Muscle of arm (tissue), 12 donors: Measurements from ENCODE around the gene PLAU. TPM values are rescaled to one million over a fixed set of nuclear protein-coding genes. Genes with fewer than 3 reads are reported as not detected.
"Not testable (repeated sequence)": the region's sequence is repeated elsewhere in the genome, so short reads cannot be mapped to it uniquely, and the experiment has no call there.

Experiments used
- DNase-seq: peaks from one replicate; pipeline ENCODE4 v3.0.0-alpha.2; 2013
- polyA plus RNA-seq, 12 donors: library from polyadenylated mRNA; unstranded; fragments of 120-200 nt; gene quantifications; one replicate each; pipeline ENCODE4 v1.2.1, GENCODE V29; 2013; ENCODE audit not compliant: insufficient read length in 12 of 12

The PLAU gene
- polyA plus RNA-seq, 12 donors, result 26.2 to 48.1 (median 31.2) TPM; not detected in 1

DNA sequence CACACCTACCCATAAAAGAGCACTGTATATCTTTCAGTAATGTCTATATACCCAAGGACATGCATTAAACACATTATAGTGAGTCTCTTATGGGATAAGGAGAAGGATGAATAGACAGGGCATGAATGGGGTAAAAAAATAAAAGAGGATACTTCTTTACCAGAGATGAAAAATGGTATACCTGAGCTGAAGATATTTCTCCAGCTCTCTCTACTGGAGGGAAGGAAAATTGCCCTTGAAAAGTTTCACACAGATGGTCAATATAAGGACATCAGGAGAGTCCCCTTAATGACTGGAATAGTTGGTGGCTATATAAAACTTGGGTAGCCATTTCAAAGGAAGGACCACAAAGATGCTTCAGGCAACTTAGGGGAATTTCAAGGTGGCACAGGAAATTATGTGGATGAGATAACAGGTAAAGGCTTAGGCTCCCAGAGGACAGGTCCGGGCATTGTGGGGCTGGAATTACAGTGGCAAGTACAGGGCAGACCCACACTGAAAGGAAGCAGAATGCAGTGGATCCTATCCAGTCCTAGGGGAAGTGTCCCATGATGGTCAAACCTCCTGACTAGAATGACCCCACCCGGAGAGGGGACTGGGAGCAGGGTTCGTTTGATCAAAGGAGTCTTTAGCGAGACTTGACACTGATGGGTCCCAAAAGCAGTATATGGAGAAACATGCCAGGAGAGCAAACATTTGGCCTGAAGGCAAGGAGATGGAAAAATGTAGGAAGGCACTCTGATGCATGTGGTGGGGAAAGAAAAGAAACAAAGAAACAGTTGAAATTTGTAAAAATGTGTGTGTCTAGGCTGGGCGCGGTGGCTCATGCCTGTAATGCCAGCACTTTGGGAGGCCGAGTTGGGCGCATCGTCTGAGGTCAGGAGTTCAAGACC, 35.6 kb downstream of the PLAU start:
- DNase-seq, result no peak

DNA sequence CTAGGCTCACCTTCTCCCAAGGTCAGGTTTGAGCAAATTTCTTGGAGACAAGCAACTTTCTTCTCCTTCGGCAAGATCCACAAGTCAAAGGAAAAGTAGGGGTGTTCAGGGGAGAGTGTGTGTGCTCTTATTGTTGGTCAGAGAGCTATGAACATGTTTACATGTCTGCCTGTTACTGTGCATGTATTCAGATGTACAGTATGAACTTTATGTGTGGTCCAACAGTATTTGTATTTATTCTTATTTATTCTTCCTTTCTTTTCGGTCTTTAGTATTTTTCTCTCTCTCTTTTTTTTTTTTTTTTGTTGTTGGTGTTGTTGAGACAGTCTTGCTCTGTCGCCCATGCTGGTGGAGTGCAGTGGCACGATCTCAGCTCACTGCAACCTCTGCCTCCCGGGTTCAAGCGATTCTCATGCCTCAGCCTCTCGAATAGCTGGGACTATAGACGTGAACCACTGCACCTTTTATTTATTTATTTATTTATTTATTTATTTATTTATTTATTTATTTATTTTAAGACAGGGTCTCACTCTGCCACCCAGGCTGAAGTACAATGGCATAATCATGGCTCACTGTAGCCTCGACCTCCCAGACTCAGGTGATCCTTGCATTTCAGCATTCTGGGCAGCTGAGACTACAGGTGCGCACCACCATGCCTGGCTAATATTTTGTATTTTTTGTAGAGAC, 38.2 kb downstream of the PLAU start:
- no peak for DNase-seq

DNA sequence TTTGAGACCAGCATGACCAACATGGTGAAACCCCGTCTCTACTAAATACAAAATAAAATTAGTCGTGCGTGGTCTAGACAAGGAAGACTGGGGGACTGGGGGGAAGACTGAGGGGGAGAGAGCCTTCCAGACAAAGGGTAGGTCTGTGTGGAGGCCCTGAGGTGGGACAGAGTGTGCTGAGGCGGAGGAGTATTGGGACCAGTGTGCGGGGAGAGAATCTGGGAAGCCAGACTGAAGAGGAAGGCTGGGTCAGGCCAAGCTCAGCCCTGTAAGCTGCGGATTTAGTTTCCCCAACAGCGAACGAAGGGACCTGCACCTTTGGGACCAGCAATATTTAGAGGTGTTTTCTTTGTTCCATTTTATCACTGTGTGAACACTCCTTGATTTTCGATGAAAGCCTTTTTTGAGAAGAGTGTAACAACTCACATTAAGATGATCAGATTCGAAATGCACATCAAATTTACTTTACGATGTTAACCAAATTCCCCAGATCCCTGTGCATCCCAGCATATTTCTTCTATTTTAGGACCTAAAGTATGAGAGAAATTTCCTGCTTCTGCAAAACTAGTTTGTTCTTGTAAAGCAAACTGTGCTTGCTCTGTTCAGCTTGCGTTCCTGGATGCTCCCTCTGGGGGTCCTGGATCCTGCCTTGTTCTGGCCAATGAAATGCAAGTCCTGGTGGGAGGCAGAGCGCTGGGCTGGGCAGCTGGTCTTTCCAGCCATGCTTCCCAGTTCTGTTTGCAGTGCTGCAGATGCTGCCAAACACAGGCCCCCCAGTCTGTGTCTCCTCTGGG, 39.4 kb downstream of the PLAU start:
- DNase-seq, result peak; percentile 75

DNA sequence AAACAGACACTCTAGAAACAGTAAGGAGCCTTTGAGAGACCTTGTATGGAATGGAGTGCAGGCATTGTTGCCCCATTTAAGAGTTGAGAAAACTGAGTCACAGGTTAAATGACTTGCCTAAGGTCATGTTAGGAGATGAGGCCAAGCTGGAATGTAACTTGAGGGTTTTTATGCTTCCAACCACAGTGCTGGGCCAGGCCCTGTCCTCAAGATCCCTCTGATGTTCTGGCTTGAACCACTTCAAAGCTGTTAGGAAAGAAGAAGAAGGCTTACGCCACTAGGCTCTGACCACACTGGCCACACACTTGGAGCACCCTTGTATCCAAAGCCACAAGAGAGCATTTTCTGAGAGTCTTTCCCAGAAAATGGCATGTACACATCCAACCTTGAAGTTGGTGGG, 42.7 kb downstream of the PLAU start:
- no peak for DNase-seq

DNA sequence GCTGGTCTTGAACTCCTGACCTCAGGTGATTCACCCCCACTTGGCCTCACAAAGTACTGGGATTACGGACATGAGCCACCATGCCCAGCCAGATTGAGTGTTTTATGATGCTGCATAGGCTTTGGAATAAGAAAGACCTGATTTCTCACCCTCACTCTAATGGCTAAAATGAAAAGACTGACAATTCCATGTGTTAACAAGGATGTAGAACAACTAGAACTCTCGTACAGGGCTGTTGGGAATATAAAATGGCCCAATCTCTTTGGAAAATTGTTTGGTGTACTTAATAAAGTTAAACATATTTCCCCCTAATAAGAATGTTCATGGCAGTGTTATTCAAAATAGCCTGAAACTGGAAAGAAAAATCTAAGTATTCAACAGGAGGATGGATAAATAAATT, 43.8 kb downstream of the PLAU start:
- no peak for DNase-seq

DNA sequence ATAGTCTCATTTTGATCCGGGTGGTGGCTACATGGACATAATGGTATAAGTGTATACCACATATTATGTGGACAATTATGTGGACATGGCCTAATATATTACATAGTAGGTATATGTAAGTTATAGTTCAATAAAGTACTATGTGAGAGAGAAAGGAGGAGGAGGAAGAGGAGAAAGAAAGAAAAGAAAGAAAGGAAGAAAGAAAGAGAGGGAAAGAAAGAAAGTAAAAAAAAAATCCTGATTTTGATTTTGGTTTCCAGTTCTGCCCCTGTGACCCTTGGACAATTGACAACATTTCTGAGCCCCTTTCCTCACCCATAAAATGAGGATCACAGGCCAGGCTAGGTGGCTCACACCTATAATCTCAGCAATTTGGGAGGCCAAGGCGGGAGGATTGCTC, 44.8 kb downstream of the PLAU start:
- no peak for DNase-seq

DNA sequence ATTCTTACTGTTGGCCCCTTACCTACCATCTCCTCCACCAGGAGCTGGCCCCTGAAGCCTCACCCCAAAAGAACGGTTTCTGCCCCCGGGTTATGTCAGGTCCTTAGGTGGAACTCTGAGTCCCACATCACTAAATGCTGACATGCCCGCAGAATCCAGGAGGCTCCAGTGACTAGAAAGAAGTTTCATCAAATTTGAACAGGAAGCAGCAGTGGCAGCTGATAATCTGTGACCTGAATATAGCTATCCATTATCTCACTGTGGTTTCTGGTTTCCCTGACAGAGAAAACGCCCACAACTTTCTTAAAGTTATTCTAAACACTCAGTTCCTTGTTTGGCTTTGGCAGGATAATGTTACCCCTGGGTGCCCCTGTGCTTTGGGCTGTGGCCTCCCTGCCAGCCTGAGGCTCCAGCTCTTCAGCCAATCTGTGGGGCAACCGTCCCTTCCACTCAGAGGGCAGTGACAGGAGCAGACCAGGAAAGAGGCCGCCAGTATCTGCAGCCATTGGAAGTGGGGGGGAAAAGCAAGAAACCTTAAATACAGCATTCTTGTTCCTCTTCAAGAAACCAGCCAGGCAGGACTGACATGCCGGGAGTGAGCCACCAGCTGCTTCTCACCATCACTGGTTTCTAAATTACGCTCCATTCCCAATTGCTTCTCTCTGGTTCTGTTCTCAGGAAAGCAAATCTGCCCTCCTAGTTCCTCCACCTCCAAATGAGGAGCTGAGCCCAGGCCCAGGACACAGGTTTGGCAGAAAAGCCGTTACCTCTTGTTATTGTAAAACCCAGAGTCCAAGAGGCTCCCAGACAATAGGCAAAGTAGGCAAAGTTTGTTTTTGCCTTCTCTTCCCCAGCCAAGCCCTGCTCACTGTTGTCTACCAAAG, 45.8 kb downstream of the PLAU start:
- DNase-seq, result no peak

DNA sequence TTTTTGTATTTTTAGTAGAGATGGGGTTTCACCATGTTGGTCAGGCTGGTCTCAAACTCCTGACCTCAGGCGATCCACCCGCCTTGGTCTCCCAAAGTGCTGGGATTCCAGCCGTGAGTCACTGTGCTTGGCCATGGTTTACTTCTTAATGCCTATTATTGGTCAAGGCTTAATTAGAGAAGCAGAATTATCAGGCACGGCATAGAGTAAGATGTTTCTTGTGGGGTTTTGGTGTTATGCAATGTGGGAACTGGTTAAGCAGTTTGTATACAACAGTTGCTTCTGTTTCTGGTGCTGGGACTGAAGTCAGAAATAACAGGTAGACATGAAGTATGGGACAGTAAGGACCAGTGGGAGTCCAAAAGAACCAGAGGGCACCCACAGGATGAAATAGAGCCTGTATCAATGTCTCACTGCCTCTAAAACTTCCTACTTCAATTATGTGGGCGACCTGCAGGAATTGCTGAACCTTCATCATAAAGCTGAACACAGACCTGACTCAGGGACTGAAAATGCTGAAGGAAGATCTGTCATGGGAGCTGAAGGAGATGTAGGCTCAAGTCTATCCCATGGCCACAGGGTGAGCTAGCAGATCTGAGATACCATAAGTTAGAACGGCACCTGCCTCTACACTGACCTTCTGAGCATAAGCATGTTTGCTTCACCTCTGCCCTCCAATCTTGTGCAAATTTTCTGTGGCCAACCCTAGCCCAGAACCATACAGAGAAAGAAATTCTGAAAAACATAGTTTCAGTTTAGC, 48.7 kb downstream of the PLAU start:
- DNase-seq, result no peak

DNA sequence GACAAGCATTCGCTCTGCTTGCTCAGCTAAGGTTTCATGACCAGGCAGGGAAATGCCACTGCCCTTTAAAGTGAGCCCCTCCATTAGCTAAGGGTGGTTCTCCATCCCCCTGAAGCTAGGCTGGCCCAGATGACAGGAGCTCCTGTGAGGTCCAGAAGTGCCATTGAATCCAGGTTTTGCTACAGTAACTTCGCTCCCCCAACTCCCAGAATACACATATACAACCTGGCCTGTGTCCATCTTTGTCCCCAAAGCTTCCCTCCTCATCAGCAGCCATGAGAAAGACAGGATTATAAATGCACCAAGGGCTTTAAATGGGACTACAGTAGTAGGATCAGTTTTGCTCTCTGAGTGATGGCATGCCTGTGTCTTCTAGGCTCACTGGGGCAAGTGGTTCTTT, 51.5 kb downstream of the PLAU start:
- DNase-seq, result no peak

DNA sequence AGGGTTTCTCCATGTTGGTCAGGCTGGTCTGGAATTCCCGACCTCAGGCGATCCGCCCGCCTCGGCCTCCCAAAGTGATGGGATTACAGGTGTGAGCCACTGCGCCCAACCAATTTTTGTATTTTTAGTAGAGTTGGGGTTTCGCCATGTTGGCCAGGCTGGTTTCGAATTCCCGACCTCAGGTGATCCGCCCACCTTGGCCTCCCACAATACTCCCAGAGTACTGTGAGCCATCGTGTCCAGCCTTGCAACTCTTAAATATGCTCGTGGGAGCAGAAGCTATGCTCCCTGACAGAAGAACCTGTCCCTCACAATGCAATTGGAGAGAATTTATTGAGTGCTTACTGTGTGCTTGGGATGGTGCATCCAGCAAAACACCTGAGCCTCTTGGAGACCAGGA, 52.6 kb downstream of the PLAU start:
- not testable (repeated sequence) for DNase-seq

DNA sequence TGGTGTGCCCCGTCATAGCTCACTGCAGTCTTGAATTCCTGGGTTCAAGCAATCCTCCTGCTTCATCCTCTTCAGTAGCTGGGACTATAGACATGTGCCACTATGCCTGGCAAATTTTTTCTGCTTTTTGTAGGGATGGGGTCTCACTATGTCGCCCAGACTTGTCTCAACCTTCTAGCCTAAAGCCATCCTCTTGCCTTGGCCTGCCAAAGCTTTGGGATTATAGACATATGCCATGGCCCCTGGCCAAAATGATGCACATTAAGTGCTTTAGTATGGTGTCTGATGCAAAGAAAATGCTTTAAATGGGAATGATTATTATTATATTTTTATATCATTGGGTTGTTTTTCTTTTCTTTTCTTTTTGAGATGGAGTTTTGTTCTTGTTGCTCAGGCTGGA, 53.8 kb downstream of the PLAU start:
- DNase-seq, result no peak

DNA sequence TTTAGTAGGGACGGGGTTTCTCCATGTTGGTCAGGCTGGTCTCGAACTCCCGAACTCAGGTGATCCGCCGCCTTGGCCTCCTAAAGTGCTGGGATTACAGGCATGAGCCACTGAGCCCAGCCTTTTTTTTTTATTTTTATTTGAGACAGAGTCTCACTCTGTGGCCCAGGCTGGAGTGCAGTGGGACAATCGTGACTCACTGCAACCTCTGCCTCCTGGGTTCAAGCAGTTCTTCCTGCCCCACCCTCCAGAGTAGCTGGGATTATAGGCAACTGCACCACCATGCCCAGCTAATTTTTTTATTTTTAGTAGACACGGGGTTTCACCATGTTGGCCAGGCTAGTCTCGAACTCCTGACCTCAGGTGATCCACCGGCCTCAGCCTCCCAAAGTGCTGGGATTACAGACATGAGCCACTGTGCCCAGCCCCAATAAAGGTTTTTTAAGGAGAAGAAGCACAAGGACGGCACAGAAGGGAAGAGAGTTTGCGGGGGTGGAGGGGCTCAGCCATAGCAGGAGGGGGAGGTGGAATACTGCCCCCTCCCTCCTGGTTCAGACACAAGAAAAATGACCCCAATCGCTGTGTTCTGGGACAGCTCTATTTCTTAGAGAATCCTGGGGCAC, 54.4 kb downstream of the PLAU start:
- DNase-seq, result not testable (repeated sequence)

DNA sequence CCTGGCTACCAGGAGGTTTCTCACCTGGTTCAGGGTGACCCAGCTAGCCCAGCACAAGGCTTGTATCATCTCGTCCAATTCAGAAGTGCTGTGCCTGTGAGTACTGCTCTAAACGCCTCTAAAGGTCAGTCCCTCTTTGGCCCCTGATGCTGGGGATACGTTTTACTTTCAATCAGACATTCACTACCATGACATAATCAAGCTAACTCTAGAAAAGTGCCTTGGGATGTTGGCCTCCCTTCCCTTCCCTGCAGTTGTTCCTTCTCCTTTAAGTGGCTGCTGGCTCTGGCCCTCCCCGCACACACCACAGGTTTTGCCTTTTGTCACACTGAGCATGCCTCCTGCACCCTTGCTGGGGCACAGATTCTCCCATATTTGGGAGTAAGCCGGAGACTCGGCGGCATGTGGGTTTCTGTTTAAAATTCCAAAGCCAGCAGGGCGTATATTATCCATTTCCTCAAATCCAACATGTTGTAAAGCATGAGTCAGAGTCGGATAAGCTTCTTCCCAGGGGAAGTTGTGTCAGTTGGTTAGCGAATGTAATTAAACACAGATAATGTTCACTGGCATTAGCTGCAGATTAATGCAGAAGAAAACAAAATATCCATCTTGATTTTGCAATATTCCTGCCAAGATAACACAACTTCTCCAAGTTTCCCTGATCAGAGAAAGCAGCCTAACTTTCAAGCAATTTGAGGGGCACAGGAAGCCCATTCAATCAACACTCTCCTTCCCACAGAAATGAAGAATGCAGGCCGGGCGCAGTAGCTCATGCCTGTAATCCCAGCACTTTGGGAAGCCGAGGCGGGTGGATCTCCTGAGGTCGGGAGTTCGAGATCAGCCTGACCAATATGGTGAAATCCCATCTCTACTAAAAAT, 55.2 kb downstream of the PLAU start:
- peak; percentile 80 for DNase-seq

DNA sequence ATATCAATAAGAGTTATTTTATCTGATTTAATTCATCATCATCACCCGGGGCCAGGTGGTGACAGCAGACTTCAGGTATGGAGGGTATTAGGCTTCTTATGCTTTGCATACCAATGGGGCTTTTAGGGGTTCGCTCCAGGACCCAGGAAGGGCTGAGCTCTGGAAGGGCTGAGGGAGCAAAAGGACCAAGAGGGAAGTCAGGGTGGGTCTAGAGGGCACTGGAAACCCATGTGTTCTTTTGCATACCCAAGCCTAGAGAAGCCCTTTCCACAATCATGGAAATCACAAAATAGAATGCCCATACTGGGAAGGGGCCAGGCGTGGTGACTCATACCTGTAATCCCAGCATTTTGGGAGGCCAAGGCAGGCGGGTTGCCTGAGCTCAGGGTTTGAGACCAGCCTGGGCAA, 56.1 kb downstream of the PLAU start:
- no peak for DNase-seq

Other genes starting within 250 kb of the PLAU start
- gene AGAP5, start 213.0 kb upstream of the PLAU start, polyA plus RNA-seq, result 10 to 100 TPM in 5 of 12 donors, 1 to 10 TPM in 6, not detected in 1; 6.2 to 22.3 (median 10.0) TPM
- 10 to 100 TPM in 11 of 12 donors, not detected in 1; 28.7 to 62.7 (median 49.9) TPM for gene SEC24C, start 166.8 kb upstream of the PLAU start, polyA plus RNA-seq
- 10 to 100 TPM in 11 of 12 donors, not detected in 1; 20.0 to 48.9 (median 31.4) TPM for gene CHCHD1, start 129.1 kb upstream of the PLAU start, polyA plus RNA-seq
- 100 to 1,000 TPM in 1 of 12 donors, 10 to 100 TPM in 10, not detected in 1; 53.3 to 172 (median 69.1) TPM for gene ZSWIM8, start 125.5 kb upstream of the PLAU start, polyA plus RNA-seq
- 10 to 100 TPM in 11 of 12 donors, not detected in 1; 12.4 to 40.5 (median 17.7) TPM for gene NDST2, start 99.5 kb upstream of the PLAU start, polyA plus RNA-seq
- gene CAMK2G, start 36.6 kb upstream of the PLAU start, polyA plus RNA-seq, result 10 to 100 TPM in 11 of 12 donors, not detected in 1; 23.7 to 39.2 (median 31.3) TPM
- 100 to 1,000 TPM; 107 to 176 (median 147) TPM for gene VCL, start 87.0 kb downstream of the PLAU start, polyA plus RNA-seq
- gene AP3M1, start 239.7 kb downstream of the PLAU start, polyA plus RNA-seq, result 10 to 100 TPM in 11 of 12 donors, not detected in 1; 34.8 to 49.0 (median 43.6) TPM
- 10 to 100 TPM in 11 of 12 donors, not detected in 1; 28.2 to 42.0 (median 36.5) TPM for gene ADK, start 240.1 kb downstream of the PLAU start, polyA plus RNA-seq